GM19238 (cell line): ENCODE measurements around the gene ARMH3.

Experiments
- DNase-seq: peaks from one replicate; pipeline ENCODE4 v3.0.0; 2011; ENCODE audit warnings: low spot score; ENCODE audit not compliant: insufficient read length

Gene ARMH3

GRCh38 chr10:101895781-101896180 lies 160.2 kb downstream of the ARMH3 start:
- no peak for DNase-seq

- no peak for DNase-seq
Measured at GRCh38 chr10:101894742-101895141, 161.2 kb downstream of the ARMH3 start.

- DNase-seq, result no peak
Measured at GRCh38 chr10:101894266-101894665, 161.7 kb downstream of the ARMH3 start.

GRCh38 chr10:101893510-101894120 lies 162.4 kb downstream of the ARMH3 start:
- DNase-seq, result no peak

- no peak for DNase-seq
Measured at GRCh38 chr10:101892782-101893391, 163.1 kb downstream of the ARMH3 start.

GRCh38 chr10:101889256-101890210 lies 166.4 kb downstream of the ARMH3 start:
- DNase-seq, result peak; percentile 53

GRCh38 chr10:101888251-101888949 lies 167.6 kb downstream of the ARMH3 start:
- no peak for DNase-seq

GRCh38 chr10:101887775-101888174 lies 168.2 kb downstream of the ARMH3 start:
- DNase-seq, result no peak

GRCh38 chr10:101886521-101887312 lies 169.3 kb downstream of the ARMH3 start:
- no peak for DNase-seq

GRCh38 chr10:101881036-101881774 lies 174.8 kb downstream of the ARMH3 start:
- DNase-seq, result no peak

- no peak for DNase-seq
Measured at GRCh38 chr10:101880232-101880573, 175.8 kb downstream of the ARMH3 start.

- no peak for DNase-seq
Measured at GRCh38 chr10:101879456-101880231, 176.3 kb downstream of the ARMH3 start.

- no peak for DNase-seq
Measured at GRCh38 chr10:101878869-101879268, 177.1 kb downstream of the ARMH3 start.

GRCh38 chr10:101875068-101875688 lies 180.8 kb downstream of the ARMH3 start:
- DNase-seq, result no peak

- no peak for DNase-seq
Measured at GRCh38 chr10:101874252-101874651, 181.7 kb downstream of the ARMH3 start.

- DNase-seq, result no peak
Measured at GRCh38 chr10:101867931-101868330, 188.0 kb downstream of the ARMH3 start.

GRCh38 chr10:101859530-101859929 lies 196.4 kb downstream of the ARMH3 start:
- no peak for DNase-seq

- no peak for DNase-seq
Measured at GRCh38 chr10:101858723-101859500, 197.1 kb downstream of the ARMH3 start.
